PFSK-1 (cell line): ENCODE measurements around the gene MED28.

Experiments used
- FOXP2 ChIP-seq: optimal IDR thresholded peaks from 2 replicates; pipeline ENCODE3; 2011; ENCODE audit warnings: borderline replicate concordance, control low read depth, inconsistent platforms; ENCODE audit not compliant: insufficient read depth; ENCODE audit errors: extremely low read length, extremely low read depth
- POLR2AphosphoS5 ChIP-seq: IDR thresholded peaks from 2 replicates; pipeline ENCODE4 v1.6.1; 2012; ENCODE audit warnings: low read depth, mild to moderate bottlenecking, control low read depth, low read length, moderate library complexity
- SIN3A ChIP-seq: IDR thresholded peaks from 2 replicates; pipeline ENCODE4 v1.6.1; 2012; ENCODE audit warnings: mild to moderate bottlenecking, low read length, moderate library complexity, borderline replicate concordance; ENCODE audit not compliant: insufficient read depth
- TAF1 ChIP-seq: IDR thresholded peaks from 2 replicates; pipeline ENCODE4 v1.6.1; 2012; ENCODE audit warnings: low read length, control low read depth, borderline replicate concordance; ENCODE audit not compliant: insufficient read depth
- TF ChIP-seq, protein P1 (sequence below), 2 experiments: IDR thresholded peaks; 2 replicates each; pipeline versions ENCODE4 v1.6.1 to v1.8.0; 2011 to 2012; ENCODE audit warnings: low read depth in 2 of 2, low read length in 2 of 2, control low read depth in 1 of 2, inconsistent platforms in 1 of 2, mild to moderate bottlenecking in 1 of 2, moderate library complexity in 1 of 2; ENCODE audit not compliant: insufficient read depth in 1 of 2

GRCh38 chr4:17618926-17619325 lies 4.5 kb downstream of the MED28 start:
- TF ChIP-seq POLR2AphosphoS5 (no peak), TAF1 (no peak), FOXP2 (no peak), SIN3A (no peak)
- TF ChIP-seq, protein P1, sequence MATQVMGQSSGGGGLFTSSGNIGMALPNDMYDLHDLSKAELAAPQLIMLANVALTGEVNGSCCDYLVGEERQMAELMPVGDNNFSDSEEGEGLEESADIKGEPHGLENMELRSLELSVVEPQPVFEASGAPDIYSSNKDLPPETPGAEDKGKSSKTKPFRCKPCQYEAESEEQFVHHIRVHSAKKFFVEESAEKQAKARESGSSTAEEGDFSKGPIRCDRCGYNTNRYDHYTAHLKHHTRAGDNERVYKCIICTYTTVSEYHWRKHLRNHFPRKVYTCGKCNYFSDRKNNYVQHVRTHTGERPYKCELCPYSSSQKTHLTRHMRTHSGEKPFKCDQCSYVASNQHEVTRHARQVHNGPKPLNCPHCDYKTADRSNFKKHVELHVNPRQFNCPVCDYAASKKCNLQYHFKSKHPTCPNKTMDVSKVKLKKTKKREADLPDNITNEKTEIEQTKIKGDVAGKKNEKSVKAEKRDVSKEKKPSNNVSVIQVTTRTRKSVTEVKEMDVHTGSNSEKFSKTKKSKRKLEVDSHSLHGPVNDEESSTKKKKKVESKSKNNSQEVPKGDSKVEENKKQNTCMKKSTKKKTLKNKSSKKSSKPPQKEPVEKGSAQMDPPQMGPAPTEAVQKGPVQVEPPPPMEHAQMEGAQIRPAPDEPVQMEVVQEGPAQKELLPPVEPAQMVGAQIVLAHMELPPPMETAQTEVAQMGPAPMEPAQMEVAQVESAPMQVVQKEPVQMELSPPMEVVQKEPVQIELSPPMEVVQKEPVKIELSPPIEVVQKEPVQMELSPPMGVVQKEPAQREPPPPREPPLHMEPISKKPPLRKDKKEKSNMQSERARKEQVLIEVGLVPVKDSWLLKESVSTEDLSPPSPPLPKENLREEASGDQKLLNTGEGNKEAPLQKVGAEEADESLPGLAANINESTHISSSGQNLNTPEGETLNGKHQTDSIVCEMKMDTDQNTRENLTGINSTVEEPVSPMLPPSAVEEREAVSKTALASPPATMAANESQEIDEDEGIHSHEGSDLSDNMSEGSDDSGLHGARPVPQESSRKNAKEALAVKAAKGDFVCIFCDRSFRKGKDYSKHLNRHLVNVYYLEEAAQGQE (IDR thresholded peaks at IDR 0.05; ENCODE audit: insufficient read depth in 1 of 2, low read depth in 2 of 2, low read length in 2 of 2), result no peak
